HCT116 (cell line): ENCODE results near the gene SPAM1. TPM values are rescaled to one million over a fixed set of nuclear protein-coding genes. Genes with fewer than 3 reads are reported as not detected.

Experiments
- ATAC-seq: fragments of 200-7000 bp; cut with Tn5 transposase; 2 replicates; pipeline ENCODE4 v1.9.1; 2020; ENCODE audit warnings: mild to moderate bottlenecking, moderate library complexity
- BruUV-seq: library from RNA; stranded (reverse); fragments of 400-500 nt; replicated peaks from 2 replicates; lab custom pipeline; 2021; lab: Mats Ljungman, UMichigan
- CTCF ChIA-PET: fragments of 300-600 bp; sonication (Branson Sonifier 250); formaldehyde crosslinking; loops from one replicate; lab custom pipeline; 2021; ENCODE audit warnings: antibody characterized with exemption; lab: Charles Lee
- POLR2A ChIA-PET: fragments of 300-600, 350-600 bp; sonication (Branson Sonifier 250); formaldehyde crosslinking; loops from one replicate; lab custom pipeline; 2021; ENCODE audit warnings: antibody characterized with exemption; lab: Charles Lee
- RAD21 ChIA-PET, 2 experiments: fragments of 300-600 bp; sonication (Branson Sonifier 250); formaldehyde crosslinking; loops; one replicate each; lab custom pipeline; 2023; ENCODE audit warnings: low total read pairs in 2 of 2; ENCODE audit not compliant: uncharacterized antibody in 2 of 2, unreplicated experiment in 2 of 2, low non-redundant PET in 1 of 2; lab: Charles Lee
- DNase-seq: peaks from one replicate; pipeline ENCODE4 v3.0.0-alpha.2; 2010; ENCODE audit warnings: low read depth, low spot score
- H2AFZ ChIP-seq: fragments of 200-600 bp; shearing (Covaris generic), sonication (generic); 2 replicates; pipeline ENCODE4 v1.6.1; 2017; ENCODE audit warnings: low read depth, mixed run types, mixed read lengths, antibody characterized with exemption, low read length; ENCODE audit not compliant: poor library complexity, severe bottlenecking
- H3K27ac ChIP-seq: 2 replicates; pipeline ENCODE4 v1.5.1; 2012; ENCODE audit warnings: low read depth, low read length
- H3K27me3 ChIP-seq: fragments of 200-600 bp; sonication (generic); 2 replicates; pipeline ENCODE4 v1.6.1; 2016; ENCODE audit warnings: mixed run types, low read length, mixed read lengths; ENCODE audit not compliant: insufficient read depth
- H3K36me3 ChIP-seq, 2 experiments: fragments of 200-500 bp in 1 of 2; fragments of 200-600 bp in 1 of 2; sonication (Bioruptor generic) in 1 of 2; sonication (generic) in 1 of 2; 2 replicates each; pipeline versions ENCODE4 v1.5.1 to v1.6.1; 2014 to 2016; ENCODE audit warnings: low read length in 2 of 2, inconsistent platforms in 1 of 2, mixed read lengths in 1 of 2, mixed run types in 1 of 2; ENCODE audit not compliant: insufficient read depth in 2 of 2, control insufficient read depth in 1 of 2
- H3K4me1 ChIP-seq, 2 experiments: fragments of 200-600 bp in 1 of 2; sonication (generic) in 1 of 2; 2 replicates each; pipeline versions ENCODE4 v1.5.1 to v1.6.1; 2012 to 2017; ENCODE audit warnings: low read length in 2 of 2, inconsistent platforms in 1 of 2, mild to moderate bottlenecking in 1 of 2, mixed read lengths in 1 of 2, mixed run types in 1 of 2, moderate library complexity in 1 of 2; ENCODE audit not compliant: insufficient read depth in 2 of 2, control insufficient read depth in 1 of 2
- H3K4me2 ChIP-seq: fragments of 200-600 bp; sonication (generic); 2 replicates; pipeline ENCODE4 v1.6.1; 2017; ENCODE audit warnings: mixed run types, low read length, mixed read lengths
- H3K4me3 ChIP-seq, 2 experiments: fragments of 200-600 bp in 1 of 2; sonication (generic) in 1 of 2; replicated peaks in 1 of 2; 2 replicates each; pipeline ENCODE4 v1.5.1; 2011 to 2016; ENCODE audit warnings: low read length in 2 of 2, control low read depth in 1 of 2, low read depth in 1 of 2, mild to moderate bottlenecking in 1 of 2, mixed read lengths in 1 of 2, mixed run types in 1 of 2
- H3K79me2 ChIP-seq: fragments of 200-600 bp; sonication (generic); 2 replicates; pipeline ENCODE4 v1.6.1; 2017; ENCODE audit warnings: mild to moderate bottlenecking, mixed run types, low read length, moderate library complexity, mixed read lengths; ENCODE audit not compliant: insufficient read depth
- H3K9ac ChIP-seq: fragments of 200-600 bp; sonication (generic); 2 replicates; pipeline ENCODE4 v1.6.1; 2016; ENCODE audit warnings: low read length, mixed read lengths
- H3K9me2 ChIP-seq: fragments of 200-600 bp; sonication (generic), shearing (Covaris generic); 2 replicates; pipeline ENCODE4 v1.6.1; 2017; ENCODE audit warnings: mixed run types, mild to moderate bottlenecking, moderate library complexity; ENCODE audit not compliant: insufficient read depth
- H3K9me3 ChIP-seq, 2 experiments: fragments of 200-500 bp in 1 of 2; fragments of 200-600 bp in 1 of 2; sonication (Bioruptor generic) in 1 of 2; sonication (generic) in 1 of 2; 2 replicates each; pipeline ENCODE4 v1.6.1; 2014 to 2017; ENCODE audit warnings: low read length in 2 of 2, mixed read lengths in 2 of 2, inconsistent platforms in 1 of 2, low read depth in 1 of 2, mild to moderate bottlenecking in 1 of 2, mixed run types in 1 of 2, moderate library complexity in 1 of 2; ENCODE audit not compliant: control insufficient read depth in 1 of 2, insufficient read depth in 1 of 2
- H4K20me1 ChIP-seq: fragments of 200-600 bp; sonication (generic), shearing (Covaris generic); 2 replicates; pipeline ENCODE4 v1.6.1; 2017; ENCODE audit warnings: mixed run types, mild to moderate bottlenecking, moderate library complexity; ENCODE audit not compliant: insufficient read depth
- ATF3 ChIP-seq: IDR thresholded peaks from 2 replicates; pipeline ENCODE4 v1.6.1; 2012
- EGR1 ChIP-seq: IDR thresholded peaks from 2 replicates; pipeline ENCODE4 v1.6.1; 2012; ENCODE audit warnings: low read depth
- EZH2 ChIP-seq: fragments of 200-600 bp; sonication (generic); IDR thresholded peaks from 2 replicates; pipeline ENCODE4 v1.6.1; 2017; ENCODE audit warnings: antibody characterized with exemption, mixed run types
- EZH2phosphoT487 ChIP-seq: fragments of 200-600 bp; IDR thresholded peaks from 2 replicates; pipeline ENCODE4 v1.6.1; 2018; ENCODE audit warnings: antibody characterized with exemption, borderline replicate concordance
- FOSL1 ChIP-seq: IDR thresholded peaks from 2 replicates; pipeline ENCODE4 v1.6.1; 2012; ENCODE audit warnings: low read depth
- JUND ChIP-seq: IDR thresholded peaks from 2 replicates; pipeline ENCODE4 v1.6.1; 2012
- POLR2A ChIP-seq: IDR thresholded peaks from 2 replicates; pipeline ENCODE4 v1.7.0; 2011; ENCODE audit warnings: borderline replicate concordance; ENCODE audit not compliant: insufficient read depth, insufficient read length; ENCODE audit errors: extremely low read depth
- POLR2AphosphoS5 ChIP-seq: IDR thresholded peaks from 2 replicates; pipeline ENCODE4 v1.6.1; 2011; ENCODE audit warnings: mild to moderate bottlenecking, low read depth, low read length, moderate library complexity
- REST ChIP-seq: IDR thresholded peaks from 2 replicates; pipeline ENCODE4 v1.6.1; 2012; ENCODE audit warnings: low read depth
- SIN3A ChIP-seq: IDR thresholded peaks from 2 replicates; pipeline ENCODE4 v1.6.1; 2012; ENCODE audit warnings: low read depth
- SP1 ChIP-seq: IDR thresholded peaks from 2 replicates; pipeline ENCODE4 v1.6.1; 2012; ENCODE audit warnings: low read depth
- SRF ChIP-seq: IDR thresholded peaks from 2 replicates; pipeline ENCODE4 v1.6.1; 2012; ENCODE audit warnings: low read depth
- TCF7L2 ChIP-seq: IDR thresholded peaks from 2 replicates; pipeline ENCODE4 v1.7.0; 2011; ENCODE audit warnings: borderline replicate concordance, inconsistent platforms; ENCODE audit not compliant: insufficient read depth, insufficient read length; ENCODE audit errors: extremely low read depth
- YY1 ChIP-seq: IDR thresholded peaks from 2 replicates; pipeline ENCODE4 v1.6.1; 2011; ENCODE audit warnings: low read length, low read depth, moderate library complexity, mild to moderate bottlenecking; ENCODE audit not compliant: insufficient replicate concordance; ENCODE audit errors: extremely low read depth
- ZFX ChIP-seq: fragments of 450-650 bp; IDR thresholded peaks from 2 replicates; pipeline ENCODE4 v1.6.1; 2017
- intact Hi-C: fragments of 100-400 bp; cut with micrococcal nuclease; formaldehyde crosslinking; loops from 2 replicates; pipeline ENCODE4 v1.10.0; 2022
- total RNA-seq: library from RNA; stranded (reverse); gene quantifications from one replicate; pipeline ENCODE4 v1.2.1, GENCODE V29; 2021; ENCODE audit not compliant: unreplicated experiment

The SPAM1 gene
- total RNA-seq, 1 experiment from 2014 or later, result not detected

DNA sequence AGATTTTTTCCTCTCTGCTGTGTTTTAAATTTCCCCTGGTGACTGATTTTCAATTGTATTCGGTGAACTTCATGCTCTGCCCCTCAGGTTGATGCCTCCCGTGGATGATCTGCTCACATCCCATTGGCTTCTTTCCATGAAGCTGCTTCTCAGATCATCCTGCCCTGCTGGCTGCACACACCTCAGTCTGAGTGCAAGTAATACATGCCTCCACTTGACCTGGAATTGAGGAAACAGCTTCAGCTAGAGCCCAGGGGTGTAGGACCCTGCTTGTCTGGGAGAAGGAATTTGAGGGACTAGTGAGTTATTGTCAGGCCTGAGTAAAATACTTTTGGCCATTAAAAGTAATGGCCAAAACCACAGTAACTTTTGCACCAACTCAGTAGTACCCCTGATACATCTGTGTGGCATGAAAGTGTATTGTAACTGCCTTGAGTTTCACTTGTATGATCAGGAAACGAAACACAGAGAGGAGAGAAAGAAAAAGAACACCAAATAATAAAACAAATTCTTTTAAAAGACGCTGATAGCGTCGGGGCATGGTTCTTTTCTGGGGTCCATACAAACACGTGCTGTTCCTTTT lies 49.4 kb downstream of the SPAM1 start:
- ATAC-seq (no peak), DNase-seq (no peak)
- Histone ChIP-seq H3K9me3 (no peaks in the 10 kb centered on the region), H3K79me2 (no peaks in the 10 kb centered on the region), H3K9ac (no peak overlapping the region), H3K27me3 (no peaks in the 10 kb centered on the region), H3K4me1 (no peaks in the 10 kb centered on the region), H4K20me1 (no peaks in the 10 kb centered on the region), H3K27ac (no peak overlapping the region), H3K4me2 (no peak overlapping the region), H2AFZ (no peak overlapping the region), H3K36me3 (no peaks in the 10 kb centered on the region), H3K9me2 (no peaks in the 10 kb centered on the region), H3K4me3 (no peak overlapping the region)
- ChIA-PET CTCF (no interaction called here), POLR2A (no interaction called here), RAD21 (no interaction called here)
- intact Hi-C loops, result no loop called here
- BruUV-seq, result no TSS peak
- TF ChIP-seq YY1, result no peak
- TF ChIP-seq JUND, result no peak
- TF ChIP-seq ZFX, result no peak
- TF ChIP-seq TCF7L2, result no peak
- no peak for TF ChIP-seq EZH2
- no peak for TF ChIP-seq SRF
- no peak for TF ChIP-seq POLR2A
- no peak for TF ChIP-seq EGR1
- TF ChIP-seq SP1, result no peak
- no peak for TF ChIP-seq SIN3A
- no peak for TF ChIP-seq FOSL1
- TF ChIP-seq REST, result no peak
- no peak for TF ChIP-seq ATF3
- no peak for TF ChIP-seq POLR2AphosphoS5
- TF ChIP-seq EZH2phosphoT487, result no peak
